IPS-18a (cell line): ENCODE results near the gene SPHKAP.

Source experiments
- H3K27ac ChIP-seq: one replicate; pipeline ENCODE4 v1.5.1; 2013; ENCODE audit warnings: low read length
- H3K27me3 ChIP-seq: one replicate; pipeline ENCODE4 v1.6.1; 2013; ENCODE audit warnings: mild to moderate bottlenecking, low read length; ENCODE audit not compliant: control insufficient read depth, insufficient read depth
- H3K36me3 ChIP-seq: one replicate; pipeline ENCODE4 v1.6.1; 2013; ENCODE audit warnings: low read depth, low read length; ENCODE audit not compliant: control insufficient read depth
- H3K4me1 ChIP-seq: one replicate; pipeline ENCODE4 v1.6.1; 2013; ENCODE audit warnings: low read depth, low read length; ENCODE audit not compliant: control insufficient read depth
- H3K4me3 ChIP-seq: one replicate; pipeline ENCODE4 v1.5.1; 2013; ENCODE audit warnings: low read length
- H3K9ac ChIP-seq: one replicate; pipeline ENCODE4 v1.6.1; 2013; ENCODE audit warnings: mild to moderate bottlenecking, low read length, moderate library complexity
- H3K9me3 ChIP-seq: one replicate; pipeline ENCODE4 v1.6.1; 2013; ENCODE audit warnings: low read depth, low read length; ENCODE audit not compliant: control insufficient read depth

The SPHKAP gene

GRCh38 chr2:227933884-227934283 lies 247.6 kb downstream of the SPHKAP start:
- no peak overlapping the region for H3K27ac ChIP-seq

DNA sequence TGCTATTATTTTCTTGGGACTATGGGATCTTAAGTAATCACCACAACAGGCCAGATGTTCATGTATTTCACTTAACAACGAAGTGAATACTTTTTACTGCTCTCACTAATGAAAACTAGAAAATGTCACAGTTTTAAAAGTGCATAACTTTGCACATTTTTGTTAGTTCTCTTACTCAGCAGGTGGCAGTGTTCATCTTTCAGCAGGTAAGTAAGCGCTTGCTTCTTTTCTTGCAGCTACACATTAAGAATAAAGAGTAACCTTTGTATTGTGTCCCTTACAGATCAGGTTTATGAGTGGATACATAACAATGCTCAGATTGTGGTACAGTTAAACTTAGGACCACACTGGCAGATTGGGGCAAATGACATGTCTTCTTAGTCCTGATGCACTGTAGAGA lies 249.1 kb downstream of the SPHKAP start:
- no peaks in the 10 kb centered on the region for H3K4me1 ChIP-seq
- H3K27me3 ChIP-seq, result no peaks in the 10 kb centered on the region
- no peak overlapping the region for H3K4me3 ChIP-seq
- H3K27ac ChIP-seq, result no peak overlapping the region
- no peaks in the 10 kb centered on the region for H3K36me3 ChIP-seq
- H3K9me3 ChIP-seq, result peaks cover 2% of the 10 kb centered on the region
- H3K9ac ChIP-seq, result no peak overlapping the region

More at GRCh38 chr2:227933884-227934283, 247.6 kb downstream of the SPHKAP start:
- Histone ChIP-seq H3K4me1 (no peaks in the 10 kb centered on the region), H3K9me3 (no peaks in the 10 kb centered on the region), H3K36me3 (no peaks in the 10 kb centered on the region), H3K27me3 (no peaks in the 10 kb centered on the region), H3K4me3 (no peak overlapping the region), H3K9ac (no peak overlapping the region)

- Histone ChIP-seq H3K27me3 (no peaks in the 10 kb centered on the region), H3K9me3 (peaks cover 6% of the 10 kb centered on the region), H3K36me3 (no peaks in the 10 kb centered on the region), H3K4me1 (no peaks in the 10 kb centered on the region), H3K9ac (no peak overlapping the region), H3K4me3 (no peak overlapping the region), H3K27ac (no peak overlapping the region)
These were observed 249.5 kb downstream of the SPHKAP start for GRCh38 chr2:227932001-227932400.
